PC-3 (cell line): ENCODE results near the gene RBBP8. TPM values are rescaled to one million over a fixed set of nuclear protein-coding genes. Genes with fewer than 3 reads are reported as not detected.

Experiments used
- ATAC-seq: fragments of 200-7000 bp; cut with Tn5 transposase; 2 replicates; pipeline ENCODE4 v1.9.1; 2020; ENCODE audit warnings: mild to moderate bottlenecking, moderate library complexity
- BruUV-seq: library from RNA; stranded (reverse); fragments of 400-500 nt; replicated peaks from 2 replicates; lab custom pipeline; 2021; lab: Mats Ljungman, UMichigan
- CTCF ChIA-PET: fragments of 300-600 bp; sonication (Branson Sonifier 250); formaldehyde crosslinking; loops from one replicate; lab custom pipeline; 2022; ENCODE audit warnings: antibody characterized with exemption; lab: Charles Lee
- POLR2A ChIA-PET: fragments of 300-600 bp; sonication (Branson Sonifier 250); formaldehyde crosslinking; loops from one replicate; lab custom pipeline; 2022; ENCODE audit warnings: antibody characterized with exemption; ENCODE audit not compliant: unreplicated experiment; lab: Charles Lee
- DNase-seq: peaks from one replicate; pipeline ENCODE4 v3.0.0-alpha.2; 2015
- H2AFZ ChIP-seq: fragments of 300-600 bp; sonication (generic); 2 replicates; pipeline ENCODE4 v1.6.0; 2016; ENCODE audit warnings: antibody characterized with exemption, low read length
- H3F3A ChIP-seq: fragments of 300-600 bp; sonication (generic); one replicate; pipeline ENCODE4 v1.6.0; 2017; ENCODE audit warnings: antibody characterized with exemption, low read length, control low read depth, mild to moderate bottlenecking; ENCODE audit not compliant: unreplicated experiment
- H3K27ac ChIP-seq: fragments of 300-600 bp; sonication (generic); 2 replicates; pipeline ENCODE4 v1.5.1; 2016; ENCODE audit warnings: mild to moderate bottlenecking, low read length
- H3K27me3 ChIP-seq: fragments of 300-600 bp; sonication (generic); 2 replicates; pipeline ENCODE4 v1.6.1; 2016; ENCODE audit warnings: low read length, mixed read lengths
- H3K36me3 ChIP-seq: fragments of 300-600 bp; sonication (generic); 2 replicates; pipeline ENCODE4 v1.6.1; 2016; ENCODE audit warnings: low read depth, mixed run types, low read length, mixed read lengths
- H3K4me1 ChIP-seq: fragments of 300-600 bp; sonication (generic); 2 replicates; pipeline ENCODE4 v1.5.1; 2016; ENCODE audit warnings: low read length; ENCODE audit not compliant: insufficient read depth
- H3K4me2 ChIP-seq: fragments of 300-600 bp; sonication (generic); 2 replicates; pipeline ENCODE4 v1.6.0; 2016; ENCODE audit warnings: low read length
- H3K4me3 ChIP-seq: fragments of 300-600 bp; sonication (generic); 2 replicates; pipeline ENCODE4 v1.5.1; 2016; ENCODE audit warnings: mild to moderate bottlenecking, low read length, mixed read lengths
- H3K79me2 ChIP-seq: fragments of 300-600 bp; sonication (generic); 2 replicates; pipeline ENCODE4 v1.6.1; 2017; ENCODE audit warnings: low read length, mixed read lengths
- H3K9ac ChIP-seq: fragments of 300-600 bp; sonication (generic); 2 replicates; pipeline ENCODE4 v1.6.0; 2016; ENCODE audit warnings: mild to moderate bottlenecking, low read length
- H3K9me2 ChIP-seq: fragments of 300-600 bp; sonication (generic); replicated peaks from 2 replicates; pipeline ENCODE4 v1.6.1; 2016; ENCODE audit warnings: mixed run types, low read length, mixed read lengths
- H3K9me3 ChIP-seq: fragments of 300-600 bp; sonication (generic); 2 replicates; pipeline ENCODE4 v1.6.1; 2016; ENCODE audit warnings: low read length, mixed read lengths
- H4K20me1 ChIP-seq: fragments of 300-600 bp; sonication (generic); 2 replicates; pipeline ENCODE4 v1.6.1; 2016; ENCODE audit warnings: low read length, mixed read lengths
- EZH2 ChIP-seq: fragments of 300-600 bp; sonication (generic); IDR thresholded peaks from one replicate; pipeline ENCODE4 v1.6.1; 2017; ENCODE audit warnings: antibody characterized with exemption, mild to moderate bottlenecking, low read length; ENCODE audit not compliant: unreplicated experiment
- EZH2phosphoT487 ChIP-seq: fragments of 300-600 bp; sonication (generic); IDR thresholded peaks from 2 replicates; pipeline ENCODE4 v1.6.1; 2018; ENCODE audit warnings: mild to moderate bottlenecking, antibody characterized with exemption, low read length, borderline replicate concordance
- intact Hi-C: fragments of 100-400 bp; cut with micrococcal nuclease; formaldehyde crosslinking; loops from 2 replicates; pipeline ENCODE4 v1.9.0; 2023
- total RNA-seq: library from RNA; depleted of rRNA; stranded (reverse); fragments of >200 nt; gene quantifications from 2 replicates; pipeline ENCODE4 v1.2.3, GENCODE V29; 2014
- TF ChIP-seq, protein P1 (sequence below): fragments of 300-600 bp; sonication (generic); conservative IDR thresholded peaks from 2 replicates; pipeline ENCODE4 v1.5.1; 2017; ENCODE audit warnings: antibody characterized with exemption, low read depth, mild to moderate bottlenecking, low read length

RBBP8 gene
- total RNA-seq, 1 experiment from 2014 or later = 31.9 TPM

DNA sequence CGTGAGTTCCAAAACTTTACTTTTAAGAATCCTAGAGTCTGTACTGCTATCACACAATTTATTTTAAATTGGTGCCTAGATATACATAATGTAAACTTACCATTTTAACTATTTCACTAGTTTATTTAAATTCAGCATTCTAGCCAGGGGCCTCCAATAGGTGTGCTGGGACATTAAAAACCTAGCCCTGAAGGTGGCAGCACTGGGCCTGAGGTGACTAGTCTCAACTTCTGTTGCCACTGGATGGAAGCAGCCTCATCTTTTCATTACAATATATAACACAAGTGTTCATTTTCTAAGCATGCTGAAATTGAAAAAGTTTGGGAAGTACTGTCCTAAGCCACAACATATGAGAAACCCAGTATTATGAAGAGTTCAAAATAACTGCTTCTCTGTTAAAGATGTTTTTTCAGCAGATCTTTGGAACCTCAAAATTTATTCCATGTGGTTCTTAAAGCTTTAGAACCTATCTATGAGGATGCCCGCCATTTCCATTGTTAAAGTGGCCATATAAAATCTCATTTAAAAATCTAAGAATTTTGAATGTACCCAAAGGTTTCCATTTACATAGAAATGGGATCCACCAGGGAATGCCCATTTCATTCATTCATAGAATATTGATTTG lies 2.9 kb upstream of the RBBP8 start:
- Histone ChIP-seq H3K4me1 (peaks cover 4% of the 10 kb centered on the region), H3K4me2 (no peak overlapping the region), H3K9me2 (no peaks in the 10 kb centered on the region), H3K36me3 (no peaks in the 10 kb centered on the region), H3K27me3 (no peaks in the 10 kb centered on the region), H4K20me1 (no peaks in the 10 kb centered on the region), H3K27ac (no peak overlapping the region), H3K79me2 (peaks cover 14% of the 10 kb centered on the region), H2AFZ (no peak overlapping the region), H3F3A (no peaks in the 10 kb centered on the region), H3K4me3 (no peak overlapping the region), H3K9me3 (no peaks in the 10 kb centered on the region), H3K9ac (no peak overlapping the region)
- intact Hi-C loops = loop anchor here (1.0 to 5.0 kb wide), 4 partner anchors 53 to 116 kb away; no protein-coding TSS in a partner anchor
- no TSS peak for BruUV-seq
- ChIA-PET POLR2A (no interaction called here), CTCF (interaction anchor here (1.7 kb wide), 1 partner anchor 53 kb away, joined by 8 read pairs; no protein-coding TSS in a partner anchor)
- TF ChIP-seq, protein P1, sequence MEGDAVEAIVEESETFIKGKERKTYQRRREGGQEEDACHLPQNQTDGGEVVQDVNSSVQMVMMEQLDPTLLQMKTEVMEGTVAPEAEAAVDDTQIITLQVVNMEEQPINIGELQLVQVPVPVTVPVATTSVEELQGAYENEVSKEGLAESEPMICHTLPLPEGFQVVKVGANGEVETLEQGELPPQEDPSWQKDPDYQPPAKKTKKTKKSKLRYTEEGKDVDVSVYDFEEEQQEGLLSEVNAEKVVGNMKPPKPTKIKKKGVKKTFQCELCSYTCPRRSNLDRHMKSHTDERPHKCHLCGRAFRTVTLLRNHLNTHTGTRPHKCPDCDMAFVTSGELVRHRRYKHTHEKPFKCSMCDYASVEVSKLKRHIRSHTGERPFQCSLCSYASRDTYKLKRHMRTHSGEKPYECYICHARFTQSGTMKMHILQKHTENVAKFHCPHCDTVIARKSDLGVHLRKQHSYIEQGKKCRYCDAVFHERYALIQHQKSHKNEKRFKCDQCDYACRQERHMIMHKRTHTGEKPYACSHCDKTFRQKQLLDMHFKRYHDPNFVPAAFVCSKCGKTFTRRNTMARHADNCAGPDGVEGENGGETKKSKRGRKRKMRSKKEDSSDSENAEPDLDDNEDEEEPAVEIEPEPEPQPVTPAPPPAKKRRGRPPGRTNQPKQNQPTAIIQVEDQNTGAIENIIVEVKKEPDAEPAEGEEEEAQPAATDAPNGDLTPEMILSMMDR = peak; percentile 88
- TF ChIP-seq EZH2phosphoT487 = no peak
- no peak for TF ChIP-seq EZH2
- DNase-seq (peak; percentile 83), ATAC-seq (peak; percentile 35)

DNA sequence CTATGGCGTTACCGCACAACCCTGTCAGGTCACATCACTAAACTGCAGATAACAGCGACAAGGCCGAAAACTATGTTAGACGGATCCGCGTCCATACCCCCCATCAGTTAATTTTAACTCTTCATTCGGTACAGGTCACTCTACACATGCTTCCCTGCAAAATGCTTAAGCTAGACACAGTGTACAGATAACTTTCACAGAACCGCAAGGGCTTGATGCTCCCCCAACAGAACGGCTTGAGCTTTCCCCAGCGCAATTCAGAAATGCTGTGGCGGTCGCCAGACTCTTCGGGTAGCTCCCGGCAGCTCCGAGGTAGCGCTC lies 283 bp upstream of the RBBP8 start:
- peak; percentile 7 for DNase-seq
- peaks cover 9% of the 10 kb centered on the region for H3K4me1 ChIP-seq
- peak overlapping the region; percentile 86 for H3K4me2 ChIP-seq
- no peaks in the 10 kb centered on the region for H3F3A ChIP-seq
- no TSS peak for BruUV-seq
- no peaks in the 10 kb centered on the region for H3K27me3 ChIP-seq
- no peaks in the 10 kb centered on the region for H4K20me1 ChIP-seq
- no peaks in the 10 kb centered on the region for H3K9me2 ChIP-seq
- ChIA-PET POLR2A (interaction anchor here (0.6 to 0.7 kb wide), 4 partner anchors 107 to 1139 kb away, joined by 3 to 8 read pairs (median 5); no protein-coding TSS in a partner anchor), CTCF (interaction anchor here (0.6 to 1.0 kb wide), 4 partner anchors 46 to 222 kb away, joined by 3 to 6 read pairs (median 3); no protein-coding TSS in a partner anchor)
- peaks cover 6% of the 10 kb centered on the region; the same call in 1 of the 2 replicates for H3K36me3 ChIP-seq
- peaks cover 31% of the 10 kb centered on the region for H3K79me2 ChIP-seq
- intact Hi-C loops = loop anchor here (1.0 to 5.0 kb wide), 2 partner anchors 45 to 106 kb away; no protein-coding TSS in a partner anchor
- H3K9ac ChIP-seq = peak overlapping the region; percentile 99
- peak overlapping the region; percentile 77 for H3K4me3 ChIP-seq
- TF ChIP-seq EZH2 (no peak), EZH2phosphoT487 (no peak)
- TF ChIP-seq, protein P1 = no peak
- peak overlapping the region; percentile 84 for H2AFZ ChIP-seq
- H3K27ac ChIP-seq = peak overlapping the region; percentile 83; the same call in 1 of the 2 replicates
- H3K9me3 ChIP-seq = no peaks in the 10 kb centered on the region
- ATAC-seq = peak; percentile 49
